HepG2 (cell line): ENCODE results near the gene ZNF839. TPM values are rescaled to one million over a fixed set of nuclear protein-coding genes. Genes with fewer than 3 reads are reported as not detected.

Source experiments
- ASH2L ChIP-seq: fragments of 300-600, 200-600 bp; sonication (generic); IDR thresholded peaks from 2 replicates; pipeline ENCODE4 v1.7.0; 2017; ENCODE audit warnings: low read depth, mild to moderate bottlenecking, moderate library complexity, mixed read lengths, low read length; ENCODE audit not compliant: insufficient read length
- FOXM1 ChIP-seq: sonication (generic); formaldehyde crosslinking; IDR thresholded peaks from 2 replicates; pipeline ENCODE4 v1.5.0; 2020; ENCODE audit warnings: missing genetic modification reagents
- KLF13 ChIP-seq: sonication (generic); formaldehyde crosslinking; IDR thresholded peaks from 2 replicates; pipeline ENCODE4 v1.4.0; 2020; ENCODE audit warnings: mild to moderate bottlenecking, missing genetic modification reagents
- PAF1 ChIP-seq: IDR thresholded peaks from 2 replicates; pipeline ENCODE4 v1.6.1; 2016; ENCODE audit warnings: missing genetic modification reagents, missing compliant biosample characterization
- ZBTB43 ChIP-seq: sonication (generic); formaldehyde crosslinking; conservative IDR thresholded peaks from 2 replicates; pipeline ENCODE4 v1.4.0; 2020; ENCODE audit warnings: missing genetic modification reagents
- ZNF251 ChIP-seq: sonication (generic); formaldehyde crosslinking; IDR thresholded peaks from 2 replicates; pipeline ENCODE4 v1.9.0; 2021; ENCODE audit warnings: mild to moderate bottlenecking, missing genetic modification reagents
- ZNF318 ChIP-seq: sonication (generic); formaldehyde crosslinking; IDR thresholded peaks from 2 replicates; pipeline ENCODE4 v1.4.0; 2020; ENCODE audit warnings: mild to moderate bottlenecking, missing genetic modification reagents
- ZNF782 ChIP-seq: sonication (generic); formaldehyde crosslinking; IDR thresholded peaks from 2 replicates; pipeline ENCODE4 v1.4.0; 2020; ENCODE audit warnings: missing genetic modification reagents, mild to moderate bottlenecking, borderline replicate concordance
- ZNF816 ChIP-seq: sonication (generic); formaldehyde crosslinking; IDR thresholded peaks from 2 replicates; pipeline ENCODE4 v1.8.0; 2022; ENCODE audit warnings: missing genetic modification reagents, mild to moderate bottlenecking, borderline replicate concordance
- ZNF841 ChIP-seq: sonication (generic); formaldehyde crosslinking; IDR thresholded peaks from 2 replicates; pipeline ENCODE4 v1.8.1; 2023; ENCODE audit warnings: missing genetic modification reagents, borderline replicate concordance
- polyA plus RNA-seq, 8 experiments: library from polyadenylated mRNA; depleted of rRNA in 3 of 8; stranded (reverse) in 7 of 8; unstranded in 1 of 8; fragments of >200 nt; fragmentation: Illumina TruSeq in 4 of 8; extraction: Trizol in 4 of 8; gene quantifications; 2 replicates each; pipeline versions ENCODE4 v1.2.1 to v1.2.3, GENCODE V29; 2011 to 2016; ENCODE audit warnings: low read depth in 4 of 8, missing spikeins in 1 of 8, mixed read lengths in 1 of 8; ENCODE audit not compliant: insufficient read depth in 1 of 8
- total RNA-seq, 5 experiments: library from RNA; depleted of rRNA; stranded (reverse); fragments of >200 nt; fragmentation: Illumina TruSeq; extraction: Trizol; gene quantifications; 2 replicates each; pipeline ENCODE4 v1.2.3, GENCODE V29; 2016; ENCODE audit warnings: low read depth in 1 of 5

Gene ZNF839
- total and polyA plus RNA-seq, 2 of the 13 experiments (the other 11 are each of a cell fraction or from before 2014, with no cell fraction given), result 11.1 to 12.8 TPM

DNA sequence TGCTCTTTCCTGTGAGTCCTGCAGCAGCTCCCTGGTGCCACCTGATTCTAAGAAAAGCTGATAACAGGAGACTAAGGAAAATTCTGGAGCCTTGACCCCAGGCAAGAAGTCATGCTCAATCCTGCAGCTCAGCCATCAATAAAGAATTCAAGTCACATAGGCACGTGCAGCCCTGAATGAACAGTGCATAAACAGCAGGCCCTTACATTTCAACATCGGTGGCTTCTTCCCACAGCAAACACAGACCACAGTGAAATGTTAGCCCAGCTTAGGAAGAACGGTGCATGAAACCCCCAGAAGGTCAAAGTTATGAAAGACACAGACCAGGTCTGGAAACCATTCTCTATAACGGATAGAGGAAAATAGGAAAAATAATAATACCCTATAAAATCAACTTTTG, 32.7 kb downstream of the ZNF839 start (continued):
- TF ChIP-seq ZNF251 (CRISPR knock-in tag), result no peak
- no peak for TF ChIP-seq ZNF782 (CRISPR knock-in tag)
- no peak for TF ChIP-seq ZBTB43 (CRISPR knock-in tag)
- TF ChIP-seq KLF13 (CRISPR knock-in tag), result no peak
- TF ChIP-seq ZNF318, result no peak
- no peak for TF ChIP-seq ASH2L
- no peak for TF ChIP-seq FOXM1 (CRISPR knock-in tag)
- TF ChIP-seq ZNF841 (CRISPR knock-in tag), result no peak
- no peak for TF ChIP-seq PAF1 (CRISPR knock-in tag)
- no peak for TF ChIP-seq ZNF816 (CRISPR knock-in tag)
- TF ChIP-seq, all 625 proteins: peak for 0
